ENCODE results near the gene FAM114A2. TPM values are rescaled to one million over a fixed set of nuclear protein-coding genes. Genes with fewer than 3 reads are reported as not detected.

The FAM114A2 gene
- total RNA-seq: 10 to 100 TPM; 12.2 to 19.0 (median 18.3) TPM

DNA sequence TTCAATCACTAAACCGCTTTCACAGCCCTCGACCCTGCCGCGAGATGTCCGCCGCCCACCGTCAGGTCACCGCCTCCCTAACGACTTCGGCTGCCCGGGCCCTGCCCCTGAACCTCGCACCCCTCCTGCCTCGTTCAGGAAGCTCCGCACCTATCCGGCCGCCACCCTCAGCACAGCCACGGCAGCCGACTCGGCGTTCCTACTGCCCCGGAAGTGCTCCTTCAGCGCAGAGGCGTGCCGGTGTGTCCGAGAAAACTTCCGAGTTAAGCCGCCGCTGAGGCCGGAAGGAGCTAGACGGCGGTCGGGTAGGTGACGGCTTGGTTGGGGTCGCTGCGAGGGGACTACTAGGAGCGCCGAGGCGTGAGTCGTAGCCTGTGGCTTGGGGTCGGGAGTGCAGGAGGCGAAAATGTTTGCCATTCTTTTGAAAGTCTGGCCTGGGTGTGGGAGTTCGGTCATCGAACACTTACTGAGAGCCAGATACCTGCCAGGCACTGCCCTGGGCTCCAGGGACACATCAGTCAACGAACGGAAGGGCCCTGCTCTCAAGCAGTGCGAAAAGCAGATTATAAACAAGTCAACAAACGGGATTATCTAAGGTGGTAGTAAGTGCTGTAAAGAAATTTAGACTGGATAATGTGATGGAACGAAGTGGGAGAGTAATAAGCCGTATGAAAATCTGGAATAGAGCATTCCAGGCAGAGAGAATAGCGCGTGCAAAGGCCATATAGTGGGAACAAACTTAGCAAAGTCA, at the start of gene FAM114A2, which contains the start of gene MFAP3:
FAM114A2 (minus strand) TSS at position 204 of the 751 bp plus-strand sequence. CDS start 3,957 bp downstream, outside the sequence.
MFAP3 (plus strand) TSS at position 261 of the 751 bp plus-strand sequence. CDS start 10,756 bp downstream, outside the sequence.
- ATAC-seq (peak; percentile 96 to 98), DNase-seq (peak; percentile 82 to 83)
- peak within 1 kb of the TSS; percentile 82 to 93 (median 88) for H3K27ac ChIP-seq
- TF ChIP-seq POLR2A (IDR thresholded peaks at IDR 0.05): peak; percentile 81 to 82
- TF ChIP-seq, protein P1, sequence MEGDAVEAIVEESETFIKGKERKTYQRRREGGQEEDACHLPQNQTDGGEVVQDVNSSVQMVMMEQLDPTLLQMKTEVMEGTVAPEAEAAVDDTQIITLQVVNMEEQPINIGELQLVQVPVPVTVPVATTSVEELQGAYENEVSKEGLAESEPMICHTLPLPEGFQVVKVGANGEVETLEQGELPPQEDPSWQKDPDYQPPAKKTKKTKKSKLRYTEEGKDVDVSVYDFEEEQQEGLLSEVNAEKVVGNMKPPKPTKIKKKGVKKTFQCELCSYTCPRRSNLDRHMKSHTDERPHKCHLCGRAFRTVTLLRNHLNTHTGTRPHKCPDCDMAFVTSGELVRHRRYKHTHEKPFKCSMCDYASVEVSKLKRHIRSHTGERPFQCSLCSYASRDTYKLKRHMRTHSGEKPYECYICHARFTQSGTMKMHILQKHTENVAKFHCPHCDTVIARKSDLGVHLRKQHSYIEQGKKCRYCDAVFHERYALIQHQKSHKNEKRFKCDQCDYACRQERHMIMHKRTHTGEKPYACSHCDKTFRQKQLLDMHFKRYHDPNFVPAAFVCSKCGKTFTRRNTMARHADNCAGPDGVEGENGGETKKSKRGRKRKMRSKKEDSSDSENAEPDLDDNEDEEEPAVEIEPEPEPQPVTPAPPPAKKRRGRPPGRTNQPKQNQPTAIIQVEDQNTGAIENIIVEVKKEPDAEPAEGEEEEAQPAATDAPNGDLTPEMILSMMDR (IDR thresholded peaks at IDR 0.05 in 4 of 5, conservative IDR thresholded peaks at IDR 0.05 in 1 of 5): peak in 1 of 5 experiments; percentile 7
- H3K4me1 ChIP-seq: peaks cover 45 to 46% of the 10 kb centered on the region in 2 donors
- intact Hi-C loops (cut with DNase I; ENCODE audit: low total_unique reads): loop anchor here (5.0 kb wide), 1 partner anchor 153 kb away; the partner anchor contains the start of gene GALNT10
- no peaks in the 10 kb centered on the region for H3K27me3 ChIP-seq
- in situ Hi-C loops (cut with MboI; ENCODE audit: low sequenced_read_pairs in 4 of 4): no loop called here
- no peaks in the 10 kb centered on the region for H3K36me3 ChIP-seq
- peak within 1 kb of the TSS; percentile 75 to 93 (median 82) for H3K4me3 ChIP-seq
- H3K9me3 ChIP-seq: no peaks in the 10 kb centered on the region

- intact Hi-C loops (cut with DNase I; ENCODE audit: low total_unique reads) (no loop called here), in situ Hi-C loops (cut with MboI; ENCODE audit: low sequenced_read_pairs in 4 of 4) (no loop called here)
- Histone ChIP-seq H3K36me3 (no peaks in the 10 kb centered on the region), H3K27ac (no peak overlapping the region), H3K27me3 (no peaks in the 10 kb centered on the region), H3K9me3 (no peaks in the 10 kb centered on the region), H3K4me1 (peaks cover 2 to 5% of the 10 kb centered on the region in 2 donors), H3K4me3 (no peak overlapping the region)
- TF ChIP-seq, protein P1 (IDR thresholded peaks at IDR 0.05 in 4 of 5, conservative IDR thresholded peaks at IDR 0.05 in 1 of 5): no peak
- TF ChIP-seq POLR2A (IDR thresholded peaks at IDR 0.05): no peak
- no peak for DNase-seq
- ATAC-seq: no peak
Observed at GRCh38 chr5:154087260-154087659, 48.5 kb upstream of the FAM114A2 start.

DNA sequence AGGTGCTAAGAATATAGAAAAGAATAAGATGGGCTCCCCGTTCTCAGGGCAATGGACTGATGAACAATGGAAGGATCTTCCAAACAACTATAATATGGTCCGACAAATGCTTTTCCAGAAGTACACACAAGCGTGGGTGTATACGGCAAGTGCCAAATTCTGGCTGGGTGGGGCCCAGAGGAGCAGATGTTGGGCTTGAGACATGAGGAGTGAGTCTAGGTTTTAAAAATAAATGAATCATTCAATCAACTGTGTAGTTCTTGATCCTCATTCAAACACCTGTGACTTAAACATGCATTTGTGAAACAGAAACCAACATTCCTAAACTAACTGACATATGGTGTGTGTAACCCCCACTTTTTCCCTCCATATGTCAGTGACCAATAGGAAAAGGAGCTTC, 47.9 kb upstream of the FAM114A2 start:
- no peak for TF ChIP-seq POLR2A (IDR thresholded peaks at IDR 0.05)
- TF ChIP-seq, protein P1 (IDR thresholded peaks at IDR 0.05 in 4 of 5, conservative IDR thresholded peaks at IDR 0.05 in 1 of 5): no peak
- Histone ChIP-seq H3K4me1 (no peaks in the 10 kb centered on the region), H3K27me3 (no peaks in the 10 kb centered on the region), H3K9me3 (no peaks in the 10 kb centered on the region), H3K4me3 (no peak overlapping the region), H3K36me3 (no peaks in the 10 kb centered on the region), H3K27ac (no peak overlapping the region)
- in situ Hi-C loops (cut with MboI; ENCODE audit: low sequenced_read_pairs in 4 of 4): no loop called here
- ATAC-seq (no peak), DNase-seq (peak in 1 of 2 donors; percentile 17)
- intact Hi-C loops (cut with DNase I; ENCODE audit: low total_unique reads): no loop called here

DNA sequence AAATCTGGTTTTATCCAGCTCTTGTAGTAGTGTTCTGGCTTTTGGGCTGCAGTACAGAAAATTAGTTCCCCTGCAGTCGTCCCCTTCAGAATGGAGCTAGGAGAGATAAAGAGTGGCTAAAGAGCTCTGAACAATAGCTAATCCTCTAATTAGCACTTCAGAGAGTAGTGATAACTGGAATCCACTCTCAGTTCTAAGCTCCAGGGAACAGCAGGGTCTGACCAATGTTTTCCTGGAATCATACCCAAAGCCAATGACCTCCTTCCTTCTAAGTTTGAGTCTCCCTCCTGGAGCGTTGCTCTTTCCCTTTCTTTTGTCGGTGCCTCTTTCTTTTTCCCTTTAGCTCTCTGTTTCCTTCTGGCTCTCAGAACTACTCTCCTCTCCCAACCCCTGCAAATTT, 47.4 kb upstream of the FAM114A2 start:
- no peak for DNase-seq
- H3K27me3 ChIP-seq: no peaks in the 10 kb centered on the region
- H3K36me3 ChIP-seq: no peaks in the 10 kb centered on the region
- no peak overlapping the region for H3K4me3 ChIP-seq
- no peak for ATAC-seq
- no peaks in the 10 kb centered on the region for H3K4me1 ChIP-seq
- TF ChIP-seq POLR2A (IDR thresholded peaks at IDR 0.05): no peak
- TF ChIP-seq, protein P1 (IDR thresholded peaks at IDR 0.05 in 4 of 5, conservative IDR thresholded peaks at IDR 0.05 in 1 of 5): no peak
- in situ Hi-C loops (cut with MboI; ENCODE audit: low sequenced_read_pairs in 4 of 4): no loop called here
- intact Hi-C loops (cut with DNase I; ENCODE audit: low total_unique reads): no loop called here
- H3K27ac ChIP-seq: no peak overlapping the region
- H3K9me3 ChIP-seq: no peaks in the 10 kb centered on the region

Data from gastrocnemius medialis (tissue), 4 donors.